ENCODE data around the gene ARPC1A. TPM values are rescaled to one million over a fixed set of nuclear protein-coding genes. Genes with fewer than 3 reads are reported as not detected.

ARPC1A gene
- total and polyA plus RNA-seq, 2 donors from 2014 or later = 117 to 119 TPM

- intact Hi-C loops (cut with DNase I) = no loop called here
- H3K4me3 ChIP-seq (ENCODE audit: low read length in 3 of 3) = no peak overlapping the region
Measured at GRCh38 chr7:99380032-99380822, 54.5 kb downstream of the ARPC1A start.

GRCh38 chr7:99380823-99381663 lies 55.3 kb downstream of the ARPC1A start:
- no peak for FAIRE-seq
- H3K36me3 ChIP-seq (ENCODE audit: control insufficient read depth in 2 of 3, insufficient read depth in 3 of 3, low read length in 3 of 3) = no peaks in the 10 kb centered on the region
- no peaks in the 10 kb centered on the region for H3K27me3 ChIP-seq (ENCODE audit: control insufficient read depth, insufficient read depth, low read length)
- peak in 1 of 5 donors; percentile 83 for DNase-seq
- no peak overlapping the region for H3K4me3 ChIP-seq (ENCODE audit: low read length in 3 of 3)
- H3K4me1 ChIP-seq (ENCODE audit: control insufficient read depth in 2 of 3, insufficient read depth in 2 of 3, low read depth in 1 of 3, low read length in 3 of 3) = peaks cover 0 to 27% (median 0%) of the 10 kb centered on the region in 3 donors
- peak overlapping the region; percentile 41 to 60 for H3K27ac ChIP-seq (ENCODE audit: low read depth in 2 of 2, low read length in 2 of 2)
- no peaks in the 10 kb centered on the region for H3K9me3 ChIP-seq (ENCODE audit: control insufficient read depth in 2 of 3, insufficient read depth in 1 of 3, low read length in 3 of 3)
- H3K9ac ChIP-seq (ENCODE audit: low read length in 3 of 3) = no peak overlapping the region
- no peak for TF ChIP-seq CTCF (IDR thresholded peaks at IDR 0.05; ENCODE audit: borderline replicate concordance, extremely low read depth, insufficient read depth)
- intact Hi-C loops (cut with DNase I) = no loop called here

More at GRCh38 chr7:99380032-99380822, 54.5 kb downstream of the ARPC1A start:
- Histone ChIP-seq H3K9ac (ENCODE audit: low read length in 3 of 3) (peak overlapping the region in 1 of 3 donors; percentile 19), H3K4me1 (ENCODE audit: control insufficient read depth in 2 of 3, insufficient read depth in 2 of 3, low read depth in 1 of 3, low read length in 3 of 3) (peaks cover 0 to 28% (median 0%) of the 10 kb centered on the region in 3 donors), H3K27me3 (ENCODE audit: control insufficient read depth, insufficient read depth, low read length) (no peaks in the 10 kb centered on the region), H3K36me3 (ENCODE audit: control insufficient read depth in 2 of 3, insufficient read depth in 3 of 3, low read length in 3 of 3) (no peaks in the 10 kb centered on the region), H3K9me3 (ENCODE audit: control insufficient read depth in 2 of 3, insufficient read depth in 1 of 3, low read length in 3 of 3) (no peaks in the 10 kb centered on the region), H3K27ac (ENCODE audit: low read depth in 2 of 2, low read length in 2 of 2) (peak overlapping the region; percentile 72 to 82)
- FAIRE-seq (no peak), DNase-seq (peak in 2 of 5 donors; percentile 21 to 51)
- no peak for TF ChIP-seq CTCF (IDR thresholded peaks at IDR 0.05; ENCODE audit: borderline replicate concordance, extremely low read depth, insufficient read depth)

- Histone ChIP-seq H3K27me3 (ENCODE audit: control insufficient read depth, insufficient read depth, low read length) (no peaks in the 10 kb centered on the region), H3K9ac (ENCODE audit: low read length in 3 of 3) (no peak overlapping the region), H3K27ac (ENCODE audit: low read depth in 2 of 2, low read length in 2 of 2) (no peak overlapping the region), H3K36me3 (ENCODE audit: control insufficient read depth in 2 of 3, insufficient read depth in 3 of 3, low read length in 3 of 3) (peaks cover 0 to 3% (median 0%) of the 10 kb centered on the region in 3 donors), H3K4me3 (ENCODE audit: low read length in 3 of 3) (no peak overlapping the region), H3K9me3 (ENCODE audit: control insufficient read depth in 2 of 3, insufficient read depth in 1 of 3, low read length in 3 of 3) (no peaks in the 10 kb centered on the region), H3K4me1 (ENCODE audit: control insufficient read depth in 2 of 3, insufficient read depth in 2 of 3, low read depth in 1 of 3, low read length in 3 of 3) (peaks cover 0 to 25% (median 0%) of the 10 kb centered on the region in 3 donors)
- DNase-seq = no peak
- intact Hi-C loops (cut with DNase I) = no loop called here
- FAIRE-seq = no peak
- TF ChIP-seq CTCF (IDR thresholded peaks at IDR 0.05; ENCODE audit: borderline replicate concordance, extremely low read depth, insufficient read depth) = no peak
Measured at GRCh38 chr7:99381664-99382075, 56.0 kb downstream of the ARPC1A start.

All from kidney (tissue), 14 donors.